ENCODE results near the gene EXOC6B.

- TF ChIP-seq ATF3 (CRISPR knock-in tag; conservative IDR thresholded peaks at IDR 0.05): no peak
- TF ChIP-seq, protein P1, sequence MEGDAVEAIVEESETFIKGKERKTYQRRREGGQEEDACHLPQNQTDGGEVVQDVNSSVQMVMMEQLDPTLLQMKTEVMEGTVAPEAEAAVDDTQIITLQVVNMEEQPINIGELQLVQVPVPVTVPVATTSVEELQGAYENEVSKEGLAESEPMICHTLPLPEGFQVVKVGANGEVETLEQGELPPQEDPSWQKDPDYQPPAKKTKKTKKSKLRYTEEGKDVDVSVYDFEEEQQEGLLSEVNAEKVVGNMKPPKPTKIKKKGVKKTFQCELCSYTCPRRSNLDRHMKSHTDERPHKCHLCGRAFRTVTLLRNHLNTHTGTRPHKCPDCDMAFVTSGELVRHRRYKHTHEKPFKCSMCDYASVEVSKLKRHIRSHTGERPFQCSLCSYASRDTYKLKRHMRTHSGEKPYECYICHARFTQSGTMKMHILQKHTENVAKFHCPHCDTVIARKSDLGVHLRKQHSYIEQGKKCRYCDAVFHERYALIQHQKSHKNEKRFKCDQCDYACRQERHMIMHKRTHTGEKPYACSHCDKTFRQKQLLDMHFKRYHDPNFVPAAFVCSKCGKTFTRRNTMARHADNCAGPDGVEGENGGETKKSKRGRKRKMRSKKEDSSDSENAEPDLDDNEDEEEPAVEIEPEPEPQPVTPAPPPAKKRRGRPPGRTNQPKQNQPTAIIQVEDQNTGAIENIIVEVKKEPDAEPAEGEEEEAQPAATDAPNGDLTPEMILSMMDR (IDR thresholded peaks at IDR 0.05): no peak
- no peak for TF ChIP-seq ZNF263 (CRISPR knock-in tag; IDR thresholded peaks at IDR 0.05; ENCODE audit: low read depth)
- TF ChIP-seq, protein P2, sequence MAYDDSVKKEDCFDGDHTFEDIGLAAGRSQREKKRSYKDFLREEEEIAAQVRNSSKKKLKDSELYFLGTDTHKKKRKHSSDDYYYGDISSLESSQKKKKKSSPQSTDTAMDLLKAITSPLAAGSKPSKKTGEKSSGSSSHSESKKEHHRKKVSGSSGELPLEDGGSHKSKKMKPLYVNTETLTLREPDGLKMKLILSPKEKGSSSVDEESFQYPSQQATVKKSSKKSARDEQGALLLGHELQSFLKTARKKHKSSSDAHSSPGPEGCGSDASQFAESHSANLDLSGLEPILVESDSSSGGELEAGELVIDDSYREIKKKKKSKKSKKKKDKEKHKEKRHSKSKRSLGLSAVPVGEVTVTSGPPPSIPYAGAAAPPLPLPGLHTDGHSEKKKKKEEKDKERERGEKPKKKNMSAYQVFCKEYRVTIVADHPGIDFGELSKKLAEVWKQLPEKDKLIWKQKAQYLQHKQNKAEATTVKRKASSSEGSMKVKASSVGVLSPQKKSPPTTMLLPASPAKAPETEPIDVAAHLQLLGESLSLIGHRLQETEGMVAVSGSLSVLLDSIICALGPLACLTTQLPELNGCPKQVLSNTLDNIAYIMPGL (CRISPR knock-in tag; IDR thresholded peaks at IDR 0.05): no peak
- TF ChIP-seq ZNF416 (CRISPR knock-in tag; IDR thresholded peaks at IDR 0.05): no peak
- TF ChIP-seq ZNF423 (CRISPR knock-in tag; IDR thresholded peaks at IDR 0.05): no peak
- TF ChIP-seq PREB (CRISPR knock-in tag; IDR thresholded peaks at IDR 0.05; ENCODE audit: borderline replicate concordance): no peak
- no peak for TF ChIP-seq ETV6 (CRISPR knock-in tag; IDR thresholded peaks at IDR 0.05)
These were observed 549.5 kb downstream of the EXOC6B start for GRCh38 chr2:72276356-72276755.
